ENCODE data around the gene CNTRL.

DNA sequence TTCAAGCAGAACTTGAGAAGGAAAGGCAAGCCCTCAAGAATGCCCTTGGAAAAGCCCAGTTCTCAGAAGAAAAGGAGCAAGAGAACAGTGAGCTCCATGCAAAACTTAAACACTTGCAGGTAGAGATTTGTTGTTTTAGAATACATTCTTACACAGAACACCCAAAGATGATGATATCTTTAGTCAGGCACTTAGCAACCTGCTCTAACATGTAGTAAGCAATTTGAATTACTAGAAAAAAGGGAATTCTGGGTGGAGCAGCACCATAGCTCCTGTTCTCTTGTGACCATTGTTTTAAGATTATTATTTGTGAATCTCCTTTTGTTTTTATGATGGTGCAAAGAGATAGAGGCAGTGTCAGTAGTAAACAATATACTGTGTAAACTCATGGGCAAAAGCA is 63.8 kb downstream of the CNTRL start:
- TF ChIP-seq, protein P1, sequence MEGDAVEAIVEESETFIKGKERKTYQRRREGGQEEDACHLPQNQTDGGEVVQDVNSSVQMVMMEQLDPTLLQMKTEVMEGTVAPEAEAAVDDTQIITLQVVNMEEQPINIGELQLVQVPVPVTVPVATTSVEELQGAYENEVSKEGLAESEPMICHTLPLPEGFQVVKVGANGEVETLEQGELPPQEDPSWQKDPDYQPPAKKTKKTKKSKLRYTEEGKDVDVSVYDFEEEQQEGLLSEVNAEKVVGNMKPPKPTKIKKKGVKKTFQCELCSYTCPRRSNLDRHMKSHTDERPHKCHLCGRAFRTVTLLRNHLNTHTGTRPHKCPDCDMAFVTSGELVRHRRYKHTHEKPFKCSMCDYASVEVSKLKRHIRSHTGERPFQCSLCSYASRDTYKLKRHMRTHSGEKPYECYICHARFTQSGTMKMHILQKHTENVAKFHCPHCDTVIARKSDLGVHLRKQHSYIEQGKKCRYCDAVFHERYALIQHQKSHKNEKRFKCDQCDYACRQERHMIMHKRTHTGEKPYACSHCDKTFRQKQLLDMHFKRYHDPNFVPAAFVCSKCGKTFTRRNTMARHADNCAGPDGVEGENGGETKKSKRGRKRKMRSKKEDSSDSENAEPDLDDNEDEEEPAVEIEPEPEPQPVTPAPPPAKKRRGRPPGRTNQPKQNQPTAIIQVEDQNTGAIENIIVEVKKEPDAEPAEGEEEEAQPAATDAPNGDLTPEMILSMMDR (IDR thresholded peaks at IDR 0.05): no peak
- TF ChIP-seq POLR2A (IDR thresholded peaks at IDR 0.05): no peak
